Measurements from ENCODE around the gene NAT10. TPM values are rescaled to one million over a fixed set of nuclear protein-coding genes. Genes with fewer than 3 reads are reported as not detected.

The NAT10 gene
- total RNA-seq, 4 donors from 2014 or later, result 17.7 to 33.6 (median 24.3) TPM

DNA sequence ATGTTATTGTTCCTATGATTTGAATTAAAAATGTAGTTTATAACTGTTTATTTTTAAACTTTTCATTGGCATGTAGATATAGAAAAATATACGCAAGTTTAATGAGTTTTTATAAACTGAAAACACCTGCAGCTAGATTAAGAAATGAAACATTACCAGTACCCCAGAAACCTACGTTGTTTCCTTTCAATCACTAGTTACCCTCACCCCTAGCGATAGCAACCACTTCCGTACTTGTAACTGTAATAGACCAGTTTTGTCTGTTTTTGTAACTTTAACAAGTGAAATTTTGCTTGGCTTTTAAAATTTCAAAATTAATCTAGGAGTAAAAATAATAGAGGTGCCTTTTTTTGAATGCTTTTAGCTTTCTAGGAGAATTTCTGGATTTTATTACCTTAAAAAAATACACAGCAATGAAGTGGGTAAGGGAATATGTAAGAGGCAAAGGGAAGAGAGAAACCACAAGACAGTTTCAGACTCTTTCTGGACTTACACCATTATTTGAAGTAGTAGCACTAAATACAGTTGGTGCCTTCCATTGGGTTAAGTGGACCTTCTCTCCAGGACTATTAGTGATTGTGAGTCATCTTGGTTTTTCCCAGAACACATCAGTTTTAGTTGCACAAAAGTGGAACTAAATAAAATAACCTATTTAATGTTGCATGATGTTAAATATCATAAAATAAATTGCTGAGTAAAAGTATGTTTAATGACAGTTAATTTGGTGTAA lies 18.7 kb upstream of the NAT10 start:
- TF ChIP-seq, protein P1, sequence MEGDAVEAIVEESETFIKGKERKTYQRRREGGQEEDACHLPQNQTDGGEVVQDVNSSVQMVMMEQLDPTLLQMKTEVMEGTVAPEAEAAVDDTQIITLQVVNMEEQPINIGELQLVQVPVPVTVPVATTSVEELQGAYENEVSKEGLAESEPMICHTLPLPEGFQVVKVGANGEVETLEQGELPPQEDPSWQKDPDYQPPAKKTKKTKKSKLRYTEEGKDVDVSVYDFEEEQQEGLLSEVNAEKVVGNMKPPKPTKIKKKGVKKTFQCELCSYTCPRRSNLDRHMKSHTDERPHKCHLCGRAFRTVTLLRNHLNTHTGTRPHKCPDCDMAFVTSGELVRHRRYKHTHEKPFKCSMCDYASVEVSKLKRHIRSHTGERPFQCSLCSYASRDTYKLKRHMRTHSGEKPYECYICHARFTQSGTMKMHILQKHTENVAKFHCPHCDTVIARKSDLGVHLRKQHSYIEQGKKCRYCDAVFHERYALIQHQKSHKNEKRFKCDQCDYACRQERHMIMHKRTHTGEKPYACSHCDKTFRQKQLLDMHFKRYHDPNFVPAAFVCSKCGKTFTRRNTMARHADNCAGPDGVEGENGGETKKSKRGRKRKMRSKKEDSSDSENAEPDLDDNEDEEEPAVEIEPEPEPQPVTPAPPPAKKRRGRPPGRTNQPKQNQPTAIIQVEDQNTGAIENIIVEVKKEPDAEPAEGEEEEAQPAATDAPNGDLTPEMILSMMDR (IDR thresholded peaks at IDR 0.05; ENCODE audit: low read depth), result no peak

DNA sequence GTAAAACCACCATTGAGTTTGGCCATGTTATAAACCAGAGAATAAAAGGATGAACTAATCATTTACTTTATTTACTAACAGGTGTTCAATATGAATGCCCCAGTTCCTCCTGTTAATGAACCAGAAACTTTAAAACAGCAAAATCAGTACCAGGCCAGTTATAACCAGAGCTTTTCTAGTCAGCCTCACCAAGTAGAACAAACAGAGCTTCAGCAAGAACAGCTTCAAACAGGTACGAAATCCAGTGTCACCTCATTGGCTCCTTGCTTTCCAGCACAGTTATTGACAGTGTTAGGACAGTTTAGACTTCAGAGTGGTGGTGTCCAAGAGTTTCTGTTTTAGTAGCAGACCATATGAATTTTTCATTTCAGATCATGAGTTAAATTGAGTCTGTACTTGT lies 13.6 kb upstream of the NAT10 start:
- TF ChIP-seq, protein P1 (IDR thresholded peaks at IDR 0.05; ENCODE audit: low read depth), result no peak

DNA sequence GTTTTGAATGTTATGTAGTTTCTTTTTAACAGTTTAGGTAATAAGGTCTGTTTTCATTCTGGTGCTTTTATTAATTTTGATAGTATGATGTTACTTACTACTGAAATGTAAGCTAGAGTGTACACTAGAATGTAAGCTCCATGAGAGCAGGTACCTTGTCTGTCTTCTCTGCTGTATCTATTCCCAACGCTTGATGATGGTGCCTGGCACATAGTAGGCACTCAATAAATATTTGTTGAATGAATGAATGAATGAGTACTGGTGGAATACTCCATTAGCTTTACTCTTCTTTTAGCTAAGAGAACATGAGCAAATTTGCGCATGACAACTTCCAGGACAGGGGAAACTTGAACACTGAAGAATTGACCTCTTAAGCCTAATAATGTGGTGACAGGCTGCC lies 6.6 kb upstream of the NAT10 start:
- TF ChIP-seq, protein P1 (IDR thresholded peaks at IDR 0.05; ENCODE audit: low read depth), result no peak

DNA sequence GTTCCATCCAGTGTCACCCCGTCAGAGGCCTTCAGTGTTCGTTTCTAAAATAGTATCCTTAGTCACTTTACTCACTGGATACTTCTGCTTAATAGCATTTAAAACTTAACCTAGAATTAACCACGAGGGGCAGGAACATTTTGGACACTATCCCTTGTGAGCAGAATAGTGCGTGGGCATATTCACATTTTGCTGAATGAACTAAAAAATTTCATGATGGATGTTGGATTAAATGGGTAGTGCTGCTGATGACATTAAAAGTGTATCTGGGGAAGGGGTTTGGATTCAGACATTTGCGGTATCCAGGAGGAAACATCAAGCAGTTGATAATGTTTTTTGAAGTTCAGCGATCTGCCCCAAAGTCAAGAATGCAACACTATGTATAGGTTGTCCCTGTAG lies 750 bp upstream of the NAT10 start:
- TF ChIP-seq, protein P1 (IDR thresholded peaks at IDR 0.05; ENCODE audit: low read depth), result no peak

DNA sequence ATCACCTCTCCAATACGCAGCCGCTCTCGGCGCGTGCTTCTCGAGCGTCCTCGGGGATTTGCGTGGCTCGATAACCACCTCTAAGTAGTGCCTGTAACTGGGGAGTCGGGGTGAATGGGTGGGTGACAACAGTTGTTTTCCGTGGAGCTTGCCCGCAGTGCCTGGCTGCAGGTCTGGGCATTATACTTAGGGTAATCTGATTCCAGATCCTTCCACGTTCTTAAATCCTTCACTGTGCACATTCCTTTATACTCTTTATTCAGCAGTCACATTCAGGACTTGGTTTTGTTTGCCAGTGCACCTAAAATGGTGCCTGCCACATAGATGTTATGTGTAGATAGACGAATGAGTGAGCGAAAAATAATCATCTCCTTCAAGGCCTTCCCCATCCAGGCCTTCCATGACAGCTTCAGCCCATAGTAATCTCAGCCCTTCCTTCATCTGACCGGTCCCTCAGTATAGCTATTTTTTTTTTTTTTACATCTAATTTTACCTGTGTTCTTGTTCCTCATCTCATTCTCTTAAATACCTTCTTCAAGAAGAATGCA lies 602 bp downstream of the NAT10 start:
- TF ChIP-seq, protein P1 (IDR thresholded peaks at IDR 0.05; ENCODE audit: low read depth), result no peak

DNA sequence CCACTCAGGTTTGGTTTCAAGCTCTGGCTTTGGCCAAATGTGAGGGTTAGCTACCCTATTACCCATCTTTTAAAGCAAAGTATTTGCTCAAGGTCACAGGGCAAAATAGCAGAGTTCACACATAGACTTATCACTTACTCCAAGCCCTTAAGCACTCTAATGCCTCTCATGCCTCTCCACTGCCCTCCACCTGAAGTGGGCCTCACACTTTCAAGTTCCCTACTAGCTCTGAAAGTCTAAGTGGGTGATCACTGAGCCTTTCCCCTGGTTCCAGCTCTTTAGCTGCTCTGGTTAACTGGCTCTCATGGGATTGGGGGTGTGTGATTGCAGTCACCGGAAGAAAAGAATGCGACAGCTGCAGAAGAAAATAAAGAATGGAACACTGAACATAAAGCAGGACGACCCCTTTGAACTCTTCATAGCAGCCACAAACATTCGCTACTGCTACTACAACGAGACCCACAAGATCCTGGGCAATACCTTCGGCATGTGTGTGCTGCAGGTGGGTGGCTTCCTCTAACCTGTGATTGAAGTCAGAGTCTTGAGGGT lies 6.4 kb downstream of the NAT10 start:
- TF ChIP-seq, protein P1 (IDR thresholded peaks at IDR 0.05; ENCODE audit: low read depth), result no peak

DNA sequence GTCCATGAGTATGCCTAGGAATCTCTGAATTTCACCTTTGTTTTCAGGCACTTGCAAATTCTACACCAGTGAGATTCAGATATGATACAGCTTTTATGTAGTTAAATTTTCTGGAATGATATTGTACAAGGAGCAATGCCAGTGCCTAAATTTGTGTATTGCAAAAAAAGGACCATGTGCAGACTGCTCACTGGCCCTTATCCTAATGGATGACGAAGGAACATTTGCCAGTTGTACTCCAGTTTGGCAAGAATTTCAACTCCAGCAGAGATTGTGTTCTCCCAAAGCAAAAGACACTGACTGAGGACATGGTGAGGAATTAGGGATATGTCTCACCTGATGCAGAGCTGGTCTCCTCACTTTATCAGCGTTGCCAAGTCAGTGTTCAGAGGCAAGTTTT lies 8.6 kb downstream of the NAT10 start:
- TF ChIP-seq, protein P1 (IDR thresholded peaks at IDR 0.05; ENCODE audit: low read depth), result no peak
